H1 (cell line): ENCODE data around the gene CPA4. TPM values are rescaled to one million over a fixed set of nuclear protein-coding genes. Genes with fewer than 3 reads are reported as not detected.

Experiments
- CTCF ChIA-PET: fragments of 300-600 bp; sonication (Branson Sonifier 250); formaldehyde crosslinking; loops from one replicate; lab custom pipeline; 2021; ENCODE audit not compliant: partially characterized antibody; lab: Charles Lee
- POLR2A ChIA-PET: fragments of 300-600 bp; sonication (Branson Sonifier 250); formaldehyde crosslinking; loops from one replicate; lab custom pipeline; 2021; ENCODE audit warnings: inconsistent platforms; ENCODE audit not compliant: partially characterized antibody; lab: Charles Lee
- DNase-seq, 2 experiments: peaks; one replicate each; pipeline versions ENCODE4 v3.0.0 to v3.0.0-alpha.2; 2010 to 2022; ENCODE audit warnings: low spot score in 2 of 2, low read depth in 1 of 2, mixed read lengths in 1 of 2
- FAIRE-seq: peaks from 2 replicates; lab custom pipeline; 2011; peaks lifted over from hg19 to GRCh38; lab: Jason Lieb, UNC
- H2AFZ ChIP-seq: 2 replicates; pipeline ENCODE4 v1.8.1; 2012; ENCODE audit warnings: low read length, inconsistent platforms
- H2AK5ac ChIP-seq: 2 replicates; pipeline ENCODE4 v1.6.1; 2013; ENCODE audit warnings: low read depth, low read length
- H2BK120ac ChIP-seq: replicated peaks from 2 replicates; pipeline ENCODE3; 2013; ENCODE audit warnings: low read depth, low read length, inconsistent platforms
- H2BK12ac ChIP-seq: 2 replicates; pipeline ENCODE4 v1.6.1; 2013; ENCODE audit warnings: low read depth, low read length
- H2BK15ac ChIP-seq: 2 replicates; pipeline ENCODE4 v1.6.1; 2013; ENCODE audit warnings: low read length
- H2BK20ac ChIP-seq: 2 replicates; pipeline ENCODE4 v1.6.1; 2013; ENCODE audit warnings: low read length
- H2BK5ac ChIP-seq: 2 replicates; pipeline ENCODE4 v1.6.1; 2013; ENCODE audit warnings: low read depth, low read length
- H3K14ac ChIP-seq: 2 replicates; pipeline ENCODE4 v1.6.1; 2013; ENCODE audit warnings: inconsistent platforms; ENCODE audit not compliant: insufficient read length
- H3K18ac ChIP-seq: 2 replicates; pipeline ENCODE4 v1.6.1; 2013; ENCODE audit warnings: low read length; ENCODE audit errors: extremely low read depth
- H3K23ac ChIP-seq: 2 replicates; pipeline ENCODE4 v1.6.1; 2013; ENCODE audit warnings: inconsistent platforms; ENCODE audit not compliant: insufficient read length
- H3K23me2 ChIP-seq: 2 replicates; pipeline ENCODE4 v1.6.1; 2013; ENCODE audit warnings: low read depth, low read length
- H3K27ac ChIP-seq: 2 replicates; pipeline ENCODE4 v1.6.1; 2011; ENCODE audit warnings: low read depth, low read length, inconsistent platforms
- H3K27me3 ChIP-seq, 4 experiments: replicated peaks in 1 of 4; 1 replicate in 1 of 4; 2 replicates in 3 of 4; pipeline versions ENCODE4 v1.6.1 to v1.8.1; 2011 to 2013; ENCODE audit warnings: low read length in 3 of 4, mild to moderate bottlenecking in 3 of 4, inconsistent platforms in 2 of 4, mixed read lengths in 2 of 4, moderate library complexity in 1 of 4; ENCODE audit not compliant: control insufficient read depth in 3 of 4, insufficient read depth in 3 of 4; ENCODE audit errors: extremely low read depth in 1 of 4
- H3K36me3 ChIP-seq, 4 experiments: 2 replicates each; pipeline versions ENCODE4 v1.6.1 to v1.8.1; 2011 to 2013; ENCODE audit warnings: mild to moderate bottlenecking in 4 of 4, low read length in 3 of 4, moderate library complexity in 2 of 4, control low read depth in 1 of 4, inconsistent platforms in 1 of 4; ENCODE audit not compliant: insufficient read depth in 4 of 4, control insufficient read depth in 2 of 4
- H3K4ac ChIP-seq: replicated peaks from 2 replicates; pipeline ENCODE3; 2013; ENCODE audit warnings: low read length, low read depth, mixed read lengths, inconsistent platforms; ENCODE audit not compliant: insufficient read length
- H3K4me1 ChIP-seq, 4 experiments: replicated peaks in 1 of 4; 1 replicate in 1 of 4; 2 replicates in 3 of 4; pipeline versions ENCODE4 v1.6.1 to v1.8.1; 2011 to 2013; ENCODE audit warnings: low read length in 3 of 4, inconsistent platforms in 2 of 4, mixed read lengths in 1 of 4; ENCODE audit not compliant: insufficient read depth in 4 of 4, control insufficient read depth in 3 of 4
- H3K4me2 ChIP-seq, 2 experiments: 2 replicates each; pipeline versions ENCODE4 v1.6.1 to v1.8.1; 2011 to 2013; ENCODE audit warnings: low read depth in 2 of 2, low read length in 2 of 2, control low read depth in 1 of 2, inconsistent platforms in 1 of 2, mild to moderate bottlenecking in 1 of 2; ENCODE audit not compliant: insufficient read depth in 1 of 2
- H3K4me3 ChIP-seq, 4 experiments: fragments of 200-600, 300-600 bp in 1 of 4; sonication (generic), shearing (Covaris generic), sonication (Bioruptor Twin) in 1 of 4; 2 replicates each; pipeline versions ENCODE4 v1.5.1 to v1.8.1; 2011 to 2016; ENCODE audit warnings: low read length in 4 of 4, low read depth in 3 of 4, control low read depth in 2 of 4, inconsistent platforms in 2 of 4, mild to moderate bottlenecking in 2 of 4, mixed read lengths in 1 of 4, moderate library complexity in 1 of 4; ENCODE audit not compliant: insufficient read depth in 2 of 4; ENCODE audit errors: extremely low read depth in 1 of 4
- H3K56ac ChIP-seq: replicated peaks from 2 replicates; pipeline ENCODE3; 2013; ENCODE audit warnings: low read depth, mild to moderate bottlenecking, mixed read lengths, low read length, inconsistent platforms; ENCODE audit not compliant: insufficient read length
- H3K79me1 ChIP-seq: 2 replicates; pipeline ENCODE4 v1.6.1; 2013; ENCODE audit warnings: low read depth, low read length, control low read depth
- H3K79me2 ChIP-seq, 2 experiments: 2 replicates each; pipeline versions ENCODE4 v1.6.1 to v1.8.1; 2012 to 2013; ENCODE audit warnings: low read length in 2 of 2, mild to moderate bottlenecking in 2 of 2, inconsistent platforms in 1 of 2; ENCODE audit not compliant: insufficient read depth in 2 of 2, control insufficient read depth in 1 of 2
- H3K9ac ChIP-seq, 4 experiments: replicated peaks in 1 of 4; 1 replicate in 1 of 4; 2 replicates in 3 of 4; pipeline versions ENCODE4 v1.6.1 to v1.8.1; 2011 to 2013; ENCODE audit warnings: low read depth in 3 of 4, low read length in 3 of 4, control low read depth in 2 of 4, mild to moderate bottlenecking in 2 of 4, moderate library complexity in 2 of 4, inconsistent platforms in 1 of 4; ENCODE audit errors: extremely low read depth in 1 of 4
- H3K9me3 ChIP-seq, 2 experiments: 2 replicates each; pipeline versions ENCODE4 v1.6.1 to v1.8.1; 2012 to 2013; ENCODE audit warnings: mild to moderate bottlenecking in 2 of 2, moderate library complexity in 2 of 2, control low read depth in 1 of 2, inconsistent platforms in 1 of 2, low read depth in 1 of 2, low read length in 1 of 2, mixed read lengths in 1 of 2; ENCODE audit not compliant: insufficient read depth in 2 of 2
- H4K20me1 ChIP-seq, 2 experiments: replicated peaks in 1 of 2; 2 replicates each; pipeline versions ENCODE3 to v1.8.1; 2011 to 2013; ENCODE audit warnings: inconsistent platforms in 2 of 2, low read length in 2 of 2, mild to moderate bottlenecking in 1 of 2; ENCODE audit not compliant: insufficient read depth in 2 of 2, control insufficient read depth in 1 of 2
- H4K5ac ChIP-seq: 2 replicates; pipeline ENCODE4 v1.6.1; 2013; ENCODE audit warnings: low read length, low read depth, mixed read lengths, inconsistent platforms; ENCODE audit not compliant: insufficient read length
- H4K8ac ChIP-seq: 2 replicates; pipeline ENCODE4 v1.8.0; 2013; ENCODE audit warnings: mild to moderate bottlenecking, moderate library complexity, low read length, inconsistent platforms; ENCODE audit not compliant: insufficient read depth; ENCODE audit errors: extremely low read depth
- H4K91ac ChIP-seq: replicated peaks from 2 replicates; pipeline ENCODE3; 2013; ENCODE audit warnings: low read length, mixed read lengths, inconsistent platforms; ENCODE audit not compliant: insufficient read length
- ATF2 ChIP-seq: IDR thresholded peaks from 2 replicates; pipeline ENCODE4 v1.6.1; 2012; ENCODE audit warnings: low read length, inconsistent platforms
- ATF3 ChIP-seq: IDR thresholded peaks from 2 replicates; pipeline ENCODE4 v1.6.1; 2011; ENCODE audit warnings: low read depth, mild to moderate bottlenecking, low read length; ENCODE audit not compliant: insufficient read depth
- E2F6 ChIP-seq: IDR thresholded peaks from 2 replicates; pipeline ENCODE4 v1.6.1; 2012; ENCODE audit warnings: inconsistent platforms
- EGR1 ChIP-seq: IDR thresholded peaks from 2 replicates; pipeline ENCODE4 v1.6.1; 2011; ENCODE audit warnings: low read depth, low read length, borderline replicate concordance
- EZH2 ChIP-seq: fragments of 200-600 bp; sonication (generic); IDR thresholded peaks from 2 replicates; pipeline ENCODE4 v1.7.1; 2012; ENCODE audit warnings: low read depth, mild to moderate bottlenecking, moderate library complexity, low read length, inconsistent platforms; ENCODE audit not compliant: severe bottlenecking
- HDAC2 ChIP-seq, 2 experiments: fragments of 300-600 bp in 1 of 2; sonication (generic) in 1 of 2; IDR thresholded peaks; 2 replicates each; pipeline ENCODE4 v1.6.1; 2011 to 2012; ENCODE audit warnings: low read depth in 2 of 2, low read length in 2 of 2, mild to moderate bottlenecking in 2 of 2, moderate library complexity in 2 of 2, borderline replicate concordance in 1 of 2, inconsistent platforms in 1 of 2
- POLR2AphosphoS5 ChIP-seq: IDR thresholded peaks from 2 replicates; pipeline ENCODE4 v1.6.1; 2011; ENCODE audit warnings: low read depth, low read length
- RBBP5 ChIP-seq: IDR thresholded peaks from 2 replicates; pipeline ENCODE4 v1.7.1; 2012; ENCODE audit warnings: low read depth, mild to moderate bottlenecking, inconsistent platforms, low read length, moderate library complexity, borderline replicate concordance
- SAP30 ChIP-seq: fragments of 300-600 bp; sonication (generic); IDR thresholded peaks from 2 replicates; pipeline ENCODE4 v1.7.1; 2012; ENCODE audit warnings: low read length, moderate library complexity, mild to moderate bottlenecking, inconsistent platforms; ENCODE audit not compliant: insufficient read depth, insufficient replicate concordance
- SIRT6 ChIP-seq: IDR thresholded peaks from one replicate; pipeline ENCODE4 v1.7.1; 2012; ENCODE audit warnings: low read length, inconsistent platforms
- TBP ChIP-seq: IDR thresholded peaks from 2 replicates; pipeline ENCODE4 v1.6.1; 2011; ENCODE audit warnings: low read depth, low read length, improper control_type of control experiment
- WGBS, 2 experiments: shearing (Covaris generic) in 1 of 2; methylation state at CpG; one replicate each; pipeline versions ENCODE4 v1.1.6 to v1.1.7; 2013 to 2015; ENCODE audit warnings: low lambda C conversion rate in 2 of 2, mixed read lengths in 2 of 2, inconsistent platforms in 1 of 2, low coverage in 1 of 2, missing lambda C conversion rate in 1 of 2; ENCODE audit not compliant: insufficient replicate concordance in 2 of 2, insufficient coverage in 1 of 2, insufficient read length in 1 of 2; ENCODE audit errors: extremely low coverage in 1 of 2, missing lambda C conversion rate in 1 of 2; 5-methylcytosine and 5-hydroxymethylcytosine counted together
- polyA plus RNA-seq, 7 experiments: library from polyadenylated mRNA; depleted of rRNA in 3 of 7; stranded (reverse) in 5 of 7; unstranded in 2 of 7; fragments of >200 nt in 5 of 7; fragments of 200-250 nt in 2 of 7; gene quantifications; 1 replicate in 5 of 7; 2 replicates in 1 of 7; 4 replicates in 1 of 7; pipeline versions ENCODE4 v1.2.1 to v1.2.3, GENCODE V29; 2011 to 2013; ENCODE audit warnings: missing spikeins in 2 of 7, mixed read lengths in 2 of 7
- total RNA-seq: library from RNA; stranded (reverse); fragmentation: NEBNext Ultra II Directional; extraction: Animal tissue kit (Norgen Biotek cat#: 25700); gene quantifications from 2 replicates; pipeline ENCODE4 v1.2.1, GENCODE V29; 2021

CPA4 gene
- total and polyA plus RNA-seq, 2 of the 8 experiments (the other 6 are each of a cell fraction or from before 2014, with no cell fraction given): 0.03 TPM; not detected in 1

- no peaks in the 10 kb centered on the region for H3K36me3 ChIP-seq
- ChIA-PET POLR2A (interaction anchor here (1.3 kb wide), 1 partner anchor 9 kb away, joined by 4 read pairs; no protein-coding TSS in a partner anchor), CTCF (no interaction called here)
- no peak overlapping the region for H3K4me2 ChIP-seq
- H3K4ac ChIP-seq: no peak overlapping the region
- H2AK5ac ChIP-seq: no peak overlapping the region
- no peaks in the 10 kb centered on the region for H3K4me1 ChIP-seq
- H3K9me3 ChIP-seq: no peaks in the 10 kb centered on the region
- no peak overlapping the region for H2BK5ac ChIP-seq
- H4K91ac ChIP-seq: no peak overlapping the region
- FAIRE-seq (no peak), DNase-seq (no peak)
- H3K79me1 ChIP-seq: no peaks in the 10 kb centered on the region
- no peak overlapping the region for H3K18ac ChIP-seq
- H3K56ac ChIP-seq: no peak overlapping the region
- no peak overlapping the region for H2BK15ac ChIP-seq
- H3K79me2 ChIP-seq: no peaks in the 10 kb centered on the region
- H3K23ac ChIP-seq: no peak overlapping the region
- H3K9ac ChIP-seq: no peak overlapping the region
- H3K27me3 ChIP-seq: no peaks in the 10 kb centered on the region
- no peak overlapping the region for H3K14ac ChIP-seq
- H2AFZ ChIP-seq: no peak overlapping the region
- no peak overlapping the region for H4K8ac ChIP-seq
- 93% methylated on average over 1 of the region's 1 CpG; no CpG with 5 or more reads in 1 of the 2 experiments for WGBS, 2 experiments
- H3K27ac ChIP-seq: no peak overlapping the region
- H3K23me2 ChIP-seq: peaks cover 1% of the 10 kb centered on the region; the same call in 1 of the 2 replicates
- no peak overlapping the region for H2BK120ac ChIP-seq
- no peaks in the 10 kb centered on the region for H4K20me1 ChIP-seq
- no peak overlapping the region for H2BK12ac ChIP-seq
- no peak overlapping the region for H4K5ac ChIP-seq
- H2BK20ac ChIP-seq: no peak overlapping the region
- no peak overlapping the region for H3K4me3 ChIP-seq
- TF ChIP-seq ATF3 (no peak), POLR2AphosphoS5 (no peak), RBBP5 (no peak), EGR1 (no peak), ATF2 (no peak), EZH2 (no peak), HDAC2 (IDR thresholded peaks at IDR 0.05; ENCODE audit: borderline replicate concordance in 1 of 2, low read depth in 2 of 2, low read length in 2 of 2) (no peak), TBP (no peak), E2F6 (no peak), SIRT6 (no peak), SAP30 (no peak)
Observed at GRCh38 chr7:130281260-130281659, 11.7 kb upstream of the CPA4 start.
